Endothelial cell of coronary artery (primary cell): Measurements from ENCODE around the gene RFX1. TPM values are rescaled to one million over a fixed set of nuclear protein-coding genes. Genes with fewer than 3 reads are reported as not detected.

Source experiments
- total RNA-seq: library from RNA; depleted of rRNA; stranded (reverse); fragments of >200 nt; gene quantifications from 2 replicates; pipeline ENCODE4 v1.2.3, GENCODE V29; 2014

Gene RFX1
- total RNA-seq: 2.8 and 3.4 TPM in 2 replicates

DNA sequence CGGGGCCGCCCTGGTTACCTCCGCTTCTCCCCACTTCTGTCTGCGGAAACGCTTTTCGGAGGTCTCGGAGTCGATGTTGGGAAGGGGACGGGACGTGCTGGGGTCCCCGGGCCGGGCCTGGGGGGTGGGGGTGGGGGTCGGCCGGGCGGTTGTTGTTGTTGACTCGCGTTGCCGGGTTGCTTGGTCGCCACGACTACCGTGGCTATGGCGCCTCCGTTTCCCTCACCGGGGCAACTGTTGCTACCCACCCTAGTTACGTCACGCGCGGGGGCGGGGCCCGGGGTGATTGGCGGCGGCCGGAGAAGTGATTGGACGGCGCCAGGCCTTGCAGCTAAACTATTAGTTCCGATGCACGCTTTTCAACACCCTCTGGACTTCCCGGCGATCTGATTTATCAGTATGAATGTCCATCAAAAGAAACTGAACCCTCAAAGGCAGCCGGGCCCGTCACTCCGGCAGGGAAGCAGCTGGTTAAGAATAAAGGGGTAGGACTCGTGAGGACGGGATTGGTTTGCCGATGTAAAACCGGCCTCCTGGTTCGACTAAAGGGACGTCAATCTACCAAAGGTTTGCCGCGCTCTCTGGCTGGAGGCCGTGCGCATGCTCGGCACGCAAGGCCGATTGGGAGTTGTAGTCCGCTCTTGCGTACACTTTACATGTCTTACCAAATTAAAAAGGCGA, at the start of gene RFX1:
RFX1 (minus strand) TSS at position 236 of the 681 bp plus-strand sequence. CDS start 12,477 bp downstream, outside the sequence.

DNA sequence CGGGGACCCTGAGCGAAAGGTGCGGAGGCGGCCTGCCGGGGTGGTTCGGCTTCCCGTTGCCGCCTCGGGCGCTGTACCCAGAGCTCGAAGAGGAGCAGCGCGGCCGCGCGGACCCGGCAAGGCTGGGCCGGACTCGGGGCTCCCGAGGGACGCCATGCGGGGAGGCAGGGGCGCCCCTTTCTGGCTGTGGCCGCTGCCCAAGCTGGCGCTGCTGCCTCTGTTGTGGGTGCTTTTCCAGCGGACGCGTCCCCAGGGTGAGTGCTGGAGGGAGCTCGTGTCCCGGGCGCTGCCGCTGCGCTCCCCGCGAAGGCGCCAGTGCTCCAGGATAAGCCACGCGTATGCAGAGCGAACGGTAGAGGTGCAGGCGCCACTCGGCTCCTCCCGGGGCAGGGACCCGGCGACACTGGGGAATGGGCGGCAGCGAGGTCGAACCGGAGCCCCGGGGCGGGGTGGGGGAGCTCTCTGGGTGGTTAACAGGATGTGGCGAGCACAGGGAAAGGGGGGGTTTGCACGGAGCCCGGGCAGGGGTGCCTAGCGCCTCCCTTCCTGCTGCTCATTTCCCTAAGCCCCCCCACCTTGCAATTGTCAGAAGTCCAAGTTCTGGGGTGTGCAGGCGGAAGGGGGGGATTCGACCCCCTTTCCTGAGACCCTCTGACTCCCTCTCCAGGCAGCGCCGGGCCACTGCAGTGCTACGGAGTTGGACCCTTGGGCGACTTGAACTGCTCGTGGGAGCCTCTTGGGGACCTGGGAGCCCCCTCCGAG, 25.8 kb upstream of the RFX1 start, which contains the start of gene IL27RA:
IL27RA (plus strand) TSS at position 44 of the 762 bp plus-strand sequence; CDS start at position 155, 111 bp downstream.

DNA sequence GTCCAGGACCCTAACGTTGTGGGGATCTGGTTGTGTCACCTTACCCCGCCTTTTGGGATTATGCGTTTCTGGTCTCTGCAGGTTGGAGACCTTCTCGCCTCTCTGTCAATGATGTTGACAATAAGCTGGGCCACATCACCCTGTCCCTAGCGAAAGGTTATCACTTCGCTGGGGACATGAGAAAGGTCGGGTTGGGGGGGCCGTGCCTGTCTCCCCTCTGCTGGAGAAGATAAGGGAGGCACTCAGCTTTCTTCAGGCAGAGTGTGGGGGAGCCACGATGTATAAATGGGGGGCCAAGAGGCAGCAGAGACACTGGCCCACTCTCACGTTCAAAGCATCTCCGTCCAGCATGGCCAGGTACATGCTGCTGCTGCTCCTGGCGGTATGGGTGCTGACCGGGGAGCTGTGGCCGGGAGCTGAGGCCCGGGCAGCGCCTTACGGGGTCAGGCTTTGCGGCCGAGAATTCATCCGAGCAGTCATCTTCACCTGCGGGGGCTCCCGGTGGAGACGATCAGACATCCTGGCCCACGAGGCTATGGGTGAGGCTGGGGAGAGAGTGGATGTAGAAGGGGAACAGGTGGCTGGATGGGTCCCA, 21.8 kb upstream of the RFX1 start, which contains the start of gene RLN3:
RLN3 (plus strand) TSS at position 293 of the 595 bp plus-strand sequence; CDS start at position 350, 57 bp downstream.

DNA sequence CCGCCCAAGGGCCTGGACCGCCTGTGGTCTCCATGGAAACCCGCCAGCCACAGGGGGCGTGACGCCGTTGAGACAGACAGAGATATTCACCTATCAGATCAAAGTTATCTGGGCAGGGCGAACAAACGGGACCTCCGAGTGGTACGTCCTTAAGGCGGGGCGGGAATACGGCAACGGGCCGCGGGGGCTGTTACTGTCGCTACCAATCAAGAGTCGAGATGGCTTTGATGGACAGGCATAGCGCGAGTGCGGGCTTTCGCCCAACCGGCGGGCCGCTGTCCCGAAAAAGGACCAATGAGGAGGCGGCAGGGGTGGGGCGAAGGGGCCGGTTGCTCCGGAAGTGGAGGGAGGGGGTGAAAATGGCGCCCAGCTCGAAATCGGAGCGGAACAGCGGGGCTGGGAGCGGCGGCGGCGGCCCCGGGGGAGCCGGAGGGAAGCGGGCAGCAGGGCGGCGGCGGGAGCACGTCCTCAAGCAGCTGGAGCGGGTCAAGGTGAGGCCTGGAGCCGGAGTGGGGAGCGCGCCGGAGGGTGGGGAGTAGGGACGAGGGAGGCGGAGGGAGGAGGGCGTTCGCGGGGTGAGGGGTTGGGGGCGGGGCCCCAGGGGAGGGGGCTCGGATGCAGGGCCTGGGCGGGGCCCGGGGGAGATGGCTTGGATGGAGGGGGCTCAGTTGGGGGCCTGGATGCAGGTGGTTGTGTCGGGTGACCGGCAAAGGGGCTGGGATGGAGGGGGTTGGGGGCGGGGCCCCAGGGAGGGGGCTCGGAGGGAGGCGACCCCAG, 53.8 kb downstream of the RFX1 start, which contains the start of gene DCAF15:
DCAF15 (plus strand) TSS at position 356 of the 777 bp plus-strand sequence; CDS start at position 360, 4 bp downstream.

DNA sequence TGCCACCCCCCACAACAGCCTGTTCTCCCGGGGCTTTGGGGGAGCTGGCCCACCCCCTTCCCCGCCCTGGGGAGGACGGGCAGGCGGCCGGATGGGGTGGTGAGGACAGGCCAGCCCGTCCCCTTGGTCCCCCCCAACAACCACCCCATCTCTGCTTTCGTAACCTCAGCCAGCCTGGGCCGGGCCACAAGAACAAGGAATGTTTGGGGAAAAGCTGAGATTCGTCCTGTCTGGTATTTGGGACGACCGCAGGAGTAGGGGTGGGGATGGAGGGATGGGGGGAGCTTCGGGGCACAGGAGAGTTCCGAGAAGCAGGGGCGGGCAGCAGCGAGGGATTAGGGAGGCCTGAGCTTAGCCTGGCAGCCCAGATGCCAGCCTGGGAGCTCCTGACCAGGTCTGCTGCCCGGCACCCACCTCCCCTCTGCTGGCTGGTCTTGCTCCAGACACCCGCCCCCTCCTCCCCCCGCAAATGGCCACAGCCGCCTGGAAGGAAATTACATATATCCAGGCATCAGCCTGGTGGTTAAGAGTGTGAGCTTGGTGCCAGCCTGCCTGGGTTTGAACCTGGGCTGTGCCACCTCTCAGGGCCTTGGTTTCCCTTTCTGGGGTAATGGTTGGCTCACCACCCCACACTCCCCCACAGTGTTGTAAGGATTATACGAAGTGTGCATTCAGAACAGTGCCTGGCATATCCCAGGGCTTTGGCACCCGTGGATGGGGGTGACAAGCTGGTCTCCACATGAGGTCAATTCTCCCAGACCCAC, 67.6 kb downstream of the RFX1 start, which contains the start of gene PODNL1:
PODNL1 (minus strand) TSS at position 117 of the 764 bp plus-strand sequence. CDS start 236 bp downstream, outside the sequence.

Other genes starting within 250 kb of the RFX1 start
- 17.7 and 40.5 TPM in 2 replicates for gene MRI1, start 241.8 kb downstream of the RFX1 start, total RNA-seq
- 60.2 and 62.2 TPM in 2 replicates for gene C19orf53, start 231.9 kb downstream of the RFX1 start, total RNA-seq
- 9.8 and 16.5 TPM in 2 replicates for gene ZSWIM4, start 210.9 kb downstream of the RFX1 start, total RNA-seq
- not detected in 2 replicates for gene NANOS3, start 129.2 kb downstream of the RFX1 start, total RNA-seq
- gene BRME1, start 100.2 kb downstream of the RFX1 start, total RNA-seq: 0.54 and 0.66 TPM in 2 replicates
- 5.4 and 7.2 TPM in 2 replicates for gene CC2D1A, start 100.1 kb downstream of the RFX1 start, total RNA-seq
- 0.09 TPM in 2 replicates for gene PODNL1, start 67.9 kb downstream of the RFX1 start, total RNA-seq
- 9.7 and 11.1 TPM in 2 replicates for gene DCAF15, start 53.8 kb downstream of the RFX1 start, total RNA-seq
- not detected in 2 replicates for gene RLN3, start 21.8 kb upstream of the RFX1 start, total RNA-seq
- 5.9 and 8.5 TPM in 2 replicates for gene IL27RA, start 25.4 kb upstream of the RFX1 start, total RNA-seq
- gene PALM3, start 55.8 kb upstream of the RFX1 start, total RNA-seq: under 0.01 and 0.18 TPM in 2 replicates
- 0.09 TPM in 2 replicates for gene MISP3, start 66.5 kb upstream of the RFX1 start, total RNA-seq
- gene C19orf67, start 79.5 kb upstream of the RFX1 start, total RNA-seq: not detected in 2 replicates
- 17.1 and 24.1 TPM in 2 replicates for gene SAMD1, start 84.4 kb upstream of the RFX1 start, total RNA-seq
- gene PRKACA, start 111.4 kb upstream of the RFX1 start, total RNA-seq: 35.7 and 45.3 TPM in 2 replicates
- 6.2 and 16.7 TPM in 2 replicates for gene ASF1B, start 130.3 kb upstream of the RFX1 start, total RNA-seq
- gene ADGRL1, start 199.8 kb upstream of the RFX1 start, total RNA-seq: 1.7 and 3.7 TPM in 2 replicates